ENCODE measurements around the gene PSMD13.
"Not testable (repeated sequence)": the region's sequence is repeated elsewhere in the genome, so short reads cannot be mapped to it uniquely, and the experiment has no call there.

PSMD13 gene

DNA sequence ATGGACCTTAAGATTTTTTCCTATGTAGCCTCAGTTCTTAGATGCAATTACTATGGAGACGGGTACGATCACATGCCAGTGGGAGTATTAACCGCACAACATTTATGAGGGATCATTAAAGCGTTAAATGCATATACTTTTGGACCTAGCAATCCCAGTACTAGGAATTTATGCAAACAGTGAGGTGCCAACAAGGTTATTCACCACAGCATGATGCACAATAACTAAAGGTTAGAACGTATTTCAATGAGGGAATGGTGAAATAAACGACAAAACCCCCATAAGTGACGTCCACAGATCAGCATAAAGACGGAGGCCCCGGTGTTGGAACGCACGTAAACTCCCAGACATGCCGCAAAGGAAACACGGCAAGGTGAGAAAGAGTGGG lies 1.2 kb upstream of the PSMD13 start:
- H3K27ac ChIP-seq (replicated peaks), result peak overlapping the region; percentile 96
- no peak for TF ChIP-seq REST (IDR thresholded peaks at IDR 0.05; ENCODE audit: insufficient replicate concordance, low read depth)
- TF ChIP-seq SPI1 (IDR thresholded peaks at IDR 0.05; ENCODE audit: borderline replicate concordance, low read depth), result no peak
- no peak for TF ChIP-seq GABPA (IDR thresholded peaks at IDR 0.05; ENCODE audit: low read depth)
- TF ChIP-seq POLR2AphosphoS5 (IDR thresholded peaks at IDR 0.05; ENCODE audit: low read depth), result no peak
- TF ChIP-seq, protein P1, sequence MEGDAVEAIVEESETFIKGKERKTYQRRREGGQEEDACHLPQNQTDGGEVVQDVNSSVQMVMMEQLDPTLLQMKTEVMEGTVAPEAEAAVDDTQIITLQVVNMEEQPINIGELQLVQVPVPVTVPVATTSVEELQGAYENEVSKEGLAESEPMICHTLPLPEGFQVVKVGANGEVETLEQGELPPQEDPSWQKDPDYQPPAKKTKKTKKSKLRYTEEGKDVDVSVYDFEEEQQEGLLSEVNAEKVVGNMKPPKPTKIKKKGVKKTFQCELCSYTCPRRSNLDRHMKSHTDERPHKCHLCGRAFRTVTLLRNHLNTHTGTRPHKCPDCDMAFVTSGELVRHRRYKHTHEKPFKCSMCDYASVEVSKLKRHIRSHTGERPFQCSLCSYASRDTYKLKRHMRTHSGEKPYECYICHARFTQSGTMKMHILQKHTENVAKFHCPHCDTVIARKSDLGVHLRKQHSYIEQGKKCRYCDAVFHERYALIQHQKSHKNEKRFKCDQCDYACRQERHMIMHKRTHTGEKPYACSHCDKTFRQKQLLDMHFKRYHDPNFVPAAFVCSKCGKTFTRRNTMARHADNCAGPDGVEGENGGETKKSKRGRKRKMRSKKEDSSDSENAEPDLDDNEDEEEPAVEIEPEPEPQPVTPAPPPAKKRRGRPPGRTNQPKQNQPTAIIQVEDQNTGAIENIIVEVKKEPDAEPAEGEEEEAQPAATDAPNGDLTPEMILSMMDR (IDR thresholded peaks at IDR 0.05; ENCODE audit: insufficient read depth, low read length), result no peak
- peak overlapping the region; percentile 48 for H3K4me3 ChIP-seq (replicated peaks; ENCODE audit: insufficient read depth, low read length)

DNA sequence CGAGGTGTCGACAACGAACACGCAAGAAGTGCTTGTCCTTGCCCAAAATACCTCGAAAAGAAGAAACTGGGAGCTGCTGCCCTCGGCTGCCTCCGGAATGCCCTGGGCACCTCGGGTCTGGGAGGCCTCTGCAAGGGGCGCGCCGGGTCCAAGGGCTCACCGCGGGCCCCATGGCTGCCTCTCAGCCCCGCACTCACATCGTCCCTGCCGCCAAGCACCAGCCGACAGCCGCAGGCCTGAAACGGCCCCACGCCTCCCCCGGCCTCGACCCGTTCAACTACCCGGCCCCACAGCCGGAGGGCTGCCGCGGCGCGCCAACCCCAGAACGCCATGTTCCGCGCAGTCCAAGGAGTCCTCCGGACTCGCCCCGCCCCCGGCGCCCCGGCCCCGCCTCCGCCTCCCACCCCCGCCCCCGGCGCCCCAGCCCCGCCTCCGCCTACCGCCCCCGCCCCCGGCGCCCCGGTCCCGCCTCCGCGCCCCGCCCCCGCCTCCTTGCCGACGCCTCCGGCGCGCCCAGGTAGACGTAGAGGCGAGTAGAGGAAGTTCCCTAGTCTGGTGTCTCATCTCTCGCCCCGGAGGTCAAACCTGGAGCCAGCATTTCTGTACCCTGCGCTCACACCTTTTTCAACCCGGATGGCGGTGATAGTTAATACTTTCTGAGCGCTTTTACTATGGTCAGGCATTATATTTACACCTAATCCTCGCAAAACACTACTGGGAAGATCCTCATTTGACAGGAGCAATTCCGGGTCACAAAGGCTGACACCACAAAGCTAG lies 591 bp upstream of the PSMD13 start, which contains the start of gene SIRT3:
TSS of gene SIRT3 (minus strand) at position 346 of the 777 bp plus-strand sequence. CDS start at position 332, 14 bp downstream.
- peak; percentile 73 to 88 for DNase-seq (ENCODE audit: low read depth in 1 of 2, low spot score in 1 of 2)
- Histone ChIP-seq H3K27ac (replicated peaks) (peak within 1 kb of the TSS; percentile 96), H3K27me3 (ENCODE audit: insufficient read depth, poor library complexity, severe bottlenecking) (no peaks in the 10 kb centered on the region), H3K4me3 (replicated peaks; ENCODE audit: insufficient read depth, low read length) (peak within 1 kb of the TSS; percentile 99)
- peak; percentile 53 for TF ChIP-seq REST (IDR thresholded peaks at IDR 0.05; ENCODE audit: insufficient replicate concordance, low read depth)
- TF ChIP-seq GABPA (IDR thresholded peaks at IDR 0.05; ENCODE audit: low read depth), result peak; percentile 68; the same call in 1 of the 2 replicates
- TF ChIP-seq, protein P1 (IDR thresholded peaks at IDR 0.05; ENCODE audit: insufficient read depth, low read length), result no peak
- peak; percentile 49; the same call in 1 of the 2 replicates for TF ChIP-seq POLR2AphosphoS5 (IDR thresholded peaks at IDR 0.05; ENCODE audit: low read depth)
- no peak for TF ChIP-seq SPI1 (IDR thresholded peaks at IDR 0.05; ENCODE audit: borderline replicate concordance, low read depth)

More for the DNA sequence above, 1.2 kb upstream of the PSMD13 start:
- DNase-seq (ENCODE audit: low read depth in 1 of 2, low spot score in 1 of 2), result no peak
- no peaks in the 10 kb centered on the region for H3K27me3 ChIP-seq (ENCODE audit: insufficient read depth, poor library complexity, severe bottlenecking)

- not testable (repeated sequence) for H3K27me3 ChIP-seq (ENCODE audit: insufficient read depth, poor library complexity, severe bottlenecking); DNase-seq (ENCODE audit: low read depth in 1 of 2, low spot score in 1 of 2); H3K4me3 ChIP-seq (replicated peaks; ENCODE audit: insufficient read depth, low read length); H3K27ac ChIP-seq (replicated peaks)
These were observed 1.6 kb downstream of the PSMD13 start for GRCh38 chr11:238346-238745.

GRCh38 chr11:240315-240714 lies 3.5 kb downstream of the PSMD13 start:
- H3K4me3 ChIP-seq (replicated peaks; ENCODE audit: insufficient read depth, low read length), result no peak overlapping the region
- H3K27ac ChIP-seq (replicated peaks), result no peak overlapping the region
- TF ChIP-seq GABPA (IDR thresholded peaks at IDR 0.05; ENCODE audit: low read depth), result no peak
- TF ChIP-seq SPI1 (IDR thresholded peaks at IDR 0.05; ENCODE audit: borderline replicate concordance, low read depth), result no peak
- TF ChIP-seq, protein P1 (IDR thresholded peaks at IDR 0.05; ENCODE audit: insufficient read depth, low read length), result no peak
- TF ChIP-seq REST (IDR thresholded peaks at IDR 0.05; ENCODE audit: insufficient replicate concordance, low read depth), result no peak
- TF ChIP-seq POLR2AphosphoS5 (IDR thresholded peaks at IDR 0.05; ENCODE audit: low read depth), result no peak
- no peaks in the 10 kb centered on the region for H3K27me3 ChIP-seq (ENCODE audit: insufficient read depth, poor library complexity, severe bottlenecking)
- DNase-seq (ENCODE audit: low read depth in 1 of 2, low spot score in 1 of 2), result no peak
